Measurements from ENCODE around the gene DEF6. TPM values are rescaled to one million over a fixed set of nuclear protein-coding genes. Genes with fewer than 3 reads are reported as not detected.

Gene DEF6
- total and polyA plus RNA-seq, 2 of the 8 experiments (the other 6 are each of a cell fraction or from before 2014, with no cell fraction given), result 3.3 to 4.1 TPM

GRCh38 chr6:35259194-35259947 lies 38.2 kb upstream of the DEF6 start, which contains the start of gene ZNF76:
TSS of gene ZNF76 (plus strand) at chr6:35259735. CDS start at chr6:35281152, 21,417 bp downstream.
- Histone ChIP-seq H3K18ac (ENCODE audit: extremely low read depth, low read length) (peak within 1 kb of the TSS; percentile 99), H4K20me1 (replicated peaks in 1 of 2; ENCODE audit: control insufficient read depth in 1 of 2, insufficient read depth in 2 of 2, low read length in 2 of 2) (no peaks in the 10 kb centered on the region), H3K79me2 (ENCODE audit: control insufficient read depth in 1 of 2, insufficient read depth in 2 of 2, low read length in 2 of 2) (peaks cover 0 to 4% of the 10 kb centered on the region in 2 experiments; a peak in 1 of 4 replicates), H3K4me2 (ENCODE audit: insufficient read depth in 1 of 2, low read depth in 2 of 2, low read length in 2 of 2) (peak within 1 kb of the TSS; percentile 93 to 99), H4K91ac (replicated peaks; ENCODE audit: insufficient read length, low read length) (peak within 1 kb of the TSS; percentile 94), H3K79me1 (ENCODE audit: low read depth, low read length) (no peaks in the 10 kb centered on the region), H2AK5ac (ENCODE audit: low read depth, low read length) (0 out of 2 replicates have a peak within 1 kb of the TSS, but pooled peaks have one; percentile 49), H3K56ac (replicated peaks; ENCODE audit: insufficient read length, low read depth, low read length) (peak within 1 kb of the TSS; percentile 75), H2BK12ac (ENCODE audit: low read depth, low read length) (peak within 1 kb of the TSS; percentile 95; the same call in 1 of the 2 replicates), H2BK20ac (ENCODE audit: low read length) (no peak within 1 kb of the TSS), H3K27me3 (replicated peaks in 1 of 4; ENCODE audit: control insufficient read depth in 3 of 4, extremely low read depth in 1 of 4, insufficient read depth in 3 of 4, low read length in 3 of 4) (no peaks in the 10 kb centered on the region), H3K9me3 (ENCODE audit: insufficient read depth in 2 of 2, low read depth in 1 of 2, low read length in 1 of 2) (no peaks in the 10 kb centered on the region), H2BK120ac (replicated peaks; ENCODE audit: low read depth, low read length) (peak within 1 kb of the TSS; percentile 16), H3K14ac (ENCODE audit: insufficient read length) (no peak within 1 kb of the TSS), H3K4ac (replicated peaks; ENCODE audit: insufficient read length, low read depth, low read length) (peak within 1 kb of the TSS; percentile 92), H3K27ac (ENCODE audit: low read depth, low read length) (peak within 1 kb of the TSS; percentile 92), H3K36me3 (ENCODE audit: control insufficient read depth in 2 of 4, insufficient read depth in 4 of 4, low read length in 3 of 4) (no peaks in the 10 kb centered on the region), H3K9ac (replicated peaks in 1 of 4; ENCODE audit: extremely low read depth in 1 of 4, low read depth in 3 of 4, low read length in 3 of 4) (peak within 1 kb of the TSS; percentile 80 to 93 (median 90)), H3K23me2 (ENCODE audit: low read depth, low read length) (peaks cover 8% of the 10 kb centered on the region), H4K5ac (ENCODE audit: insufficient read length, low read depth, low read length) (peak within 1 kb of the TSS; percentile 76), H3K4me1 (replicated peaks in 1 of 4; ENCODE audit: control insufficient read depth in 3 of 4, insufficient read depth in 4 of 4, low read length in 3 of 4) (peaks cover 0 to 10% (median 0%) of the 10 kb centered on the region in 4 experiments; a peak in 4 of 7 replicates), H2AFZ (ENCODE audit: low read length) (peak within 1 kb of the TSS; percentile 37), H2BK5ac (ENCODE audit: low read depth, low read length) (peak within 1 kb of the TSS; percentile 97), H3K4me3 (ENCODE audit: extremely low read depth in 1 of 4, insufficient read depth in 2 of 4, low read depth in 3 of 4, low read length in 4 of 4) (peak within 1 kb of the TSS; percentile 61 to 89 (median 80)), H2BK15ac (ENCODE audit: low read length) (peak within 1 kb of the TSS; percentile 92; the same call in 1 of the 2 replicates), H4K8ac (ENCODE audit: extremely low read depth, insufficient read depth, low read length) (peak within 1 kb of the TSS; percentile 90), H3K23ac (ENCODE audit: insufficient read length) (no peak within 1 kb of the TSS)
- DNase-seq (ENCODE audit: low read depth in 1 of 2, low spot score in 2 of 2), result peak; percentile 94 to 100
- FAIRE-seq, result no peak
- ChIA-PET CTCF (ENCODE audit: partially characterized antibody) (interaction anchor here (0.9 to 1.8 kb wide), 9 partner anchors 9 to 267 kb away, joined by 3 to 18 read pairs (median 3); no protein-coding TSS in a partner anchor), POLR2A (ENCODE audit: partially characterized antibody) (interaction anchor here (0.8 to 2.4 kb wide), 24 partner anchors 9 to 728 kb away, joined by 3 to 15 read pairs (median 4); partner anchors contain the start of genes BLTP3A, RPL10A and TAF11)
- WGBS, 2 experiments (ENCODE audit: extremely low coverage in 1 of 2, insufficient coverage in 1 of 2, insufficient read length in 1 of 2, insufficient replicate concordance in 2 of 2, low coverage in 1 of 2, low lambda C conversion rate in 2 of 2, missing lambda C conversion rate in 1 of 2), result 2% methylated on average over 62 of the region's 82 CpGs; no CpG with 5 or more reads in 1 of the 2 experiments
- TF ChIP-seq CEBPB (IDR thresholded peaks at IDR 0.05; ENCODE audit: low read depth, low read length) (no peak), POLR2AphosphoS5 (IDR thresholded peaks at IDR 0.05; ENCODE audit: low read depth, low read length) (peak; percentile 71), BRCA1 (IDR thresholded peaks at IDR 0.05; ENCODE audit: low read depth, low read length) (no peak; the same call in 1 of the 2 replicates), SP2 (IDR thresholded peaks at IDR 0.05; ENCODE audit: low read length) (no peak), NRF1 (IDR thresholded peaks at IDR 0.05; ENCODE audit: low read depth, low read length) (0 out of 2 replicates have a peak, but pooled peaks have one; percentile 13), SP1 (IDR thresholded peaks at IDR 0.05; ENCODE audit: low read depth, low read length) (peak; percentile 73), TBP (IDR thresholded peaks at IDR 0.05; ENCODE audit: low read depth, low read length) (peak; percentile 17), MAFK (IDR thresholded peaks at IDR 0.05; ENCODE audit: low read depth, low read length) (no peak), EP300 (IDR thresholded peaks at IDR 0.05; ENCODE audit: borderline replicate concordance in 1 of 2, low read depth in 2 of 2, low read length in 2 of 2) (peak in 1 of 2 experiments; percentile 91; a peak in 2 of 3 replicates), BCL11A (IDR thresholded peaks at IDR 0.05; ENCODE audit: low read depth in 2 of 2, low read length in 2 of 2) (no peak), POLR2A (IDR thresholded peaks at IDR 0.05; ENCODE audit: control extremely low read depth in 1 of 2, low read depth in 2 of 2, low read length in 2 of 2) (peak in 1 of 2 experiments; percentile 96; a peak in 2 of 3 replicates)
